IPS-NIHi7 (cell line): ENCODE measurements around the gene CC2D2B.
"Not testable (repeated sequence)": the region's sequence is repeated elsewhere in the genome, so short reads cannot be mapped to it uniquely, and the experiment has no call there.

Experiments
- DNase-seq: peaks from one replicate; pipeline ENCODE4 v3.0.0; 2012; ENCODE audit warnings: mixed read lengths; ENCODE audit errors: extremely low spot score

The CC2D2B gene, protein sequence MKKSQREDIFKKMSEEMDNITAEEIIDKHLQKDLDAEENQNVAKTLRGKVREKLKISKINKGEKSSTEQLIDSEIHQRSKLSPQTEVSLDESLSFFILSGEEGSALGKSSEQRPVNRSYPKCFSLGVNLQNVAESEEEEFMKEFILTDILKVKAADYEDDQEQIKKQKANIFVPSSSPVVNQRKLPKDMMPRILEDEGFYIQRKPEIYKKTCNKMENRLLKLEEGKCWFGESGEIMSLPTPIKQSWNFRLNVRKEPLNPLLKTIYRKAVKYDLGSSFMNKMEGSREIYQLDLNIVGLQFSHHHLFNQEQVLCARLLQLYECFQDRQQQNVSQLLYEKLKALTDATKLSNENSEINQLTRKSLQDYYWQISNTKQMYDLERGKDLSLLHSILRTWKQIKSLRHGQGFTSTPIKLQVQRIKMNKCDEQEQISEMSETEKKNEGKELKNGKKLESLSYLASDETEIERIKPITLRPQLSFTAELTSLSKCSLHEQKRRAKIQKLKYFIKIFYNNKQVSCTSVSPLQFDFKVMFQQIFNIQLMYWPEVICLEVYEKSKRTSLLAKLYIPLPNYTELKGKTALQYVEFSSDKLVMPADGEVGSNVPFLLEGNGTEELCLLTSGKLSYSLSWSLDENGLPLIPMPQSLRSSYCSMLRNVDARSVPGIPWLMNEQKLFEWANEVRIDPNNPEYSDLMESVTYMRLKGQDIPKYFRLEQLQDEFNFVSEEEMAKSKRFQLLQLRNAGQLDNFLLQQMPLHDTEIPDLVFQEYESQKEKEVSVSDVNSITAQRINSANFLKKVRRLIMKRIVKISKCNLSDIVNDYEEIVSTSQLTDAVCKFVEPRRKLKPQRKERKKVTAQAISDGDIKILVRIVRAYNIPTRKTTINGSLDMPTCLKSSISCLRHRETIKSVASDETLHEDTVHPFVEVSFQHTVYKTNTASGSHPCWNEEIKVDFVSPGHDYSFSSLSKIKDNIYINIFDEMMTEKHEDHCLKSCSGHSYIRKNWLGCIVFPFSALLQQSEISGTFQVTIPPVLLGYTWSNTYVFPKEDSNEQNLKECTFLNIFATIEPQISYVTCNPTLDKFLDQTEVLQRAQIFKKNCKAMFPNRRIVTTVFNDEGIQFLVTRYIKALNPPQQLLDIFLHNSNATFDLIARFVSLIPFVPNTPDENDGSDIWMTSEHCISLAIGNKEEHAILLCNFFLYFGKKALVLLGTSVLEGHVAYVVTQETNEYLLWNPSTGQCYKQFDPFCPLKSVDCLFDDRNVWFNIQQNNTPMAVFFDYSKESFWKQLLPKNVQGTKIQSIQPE (N-terminal part only)

DNA sequence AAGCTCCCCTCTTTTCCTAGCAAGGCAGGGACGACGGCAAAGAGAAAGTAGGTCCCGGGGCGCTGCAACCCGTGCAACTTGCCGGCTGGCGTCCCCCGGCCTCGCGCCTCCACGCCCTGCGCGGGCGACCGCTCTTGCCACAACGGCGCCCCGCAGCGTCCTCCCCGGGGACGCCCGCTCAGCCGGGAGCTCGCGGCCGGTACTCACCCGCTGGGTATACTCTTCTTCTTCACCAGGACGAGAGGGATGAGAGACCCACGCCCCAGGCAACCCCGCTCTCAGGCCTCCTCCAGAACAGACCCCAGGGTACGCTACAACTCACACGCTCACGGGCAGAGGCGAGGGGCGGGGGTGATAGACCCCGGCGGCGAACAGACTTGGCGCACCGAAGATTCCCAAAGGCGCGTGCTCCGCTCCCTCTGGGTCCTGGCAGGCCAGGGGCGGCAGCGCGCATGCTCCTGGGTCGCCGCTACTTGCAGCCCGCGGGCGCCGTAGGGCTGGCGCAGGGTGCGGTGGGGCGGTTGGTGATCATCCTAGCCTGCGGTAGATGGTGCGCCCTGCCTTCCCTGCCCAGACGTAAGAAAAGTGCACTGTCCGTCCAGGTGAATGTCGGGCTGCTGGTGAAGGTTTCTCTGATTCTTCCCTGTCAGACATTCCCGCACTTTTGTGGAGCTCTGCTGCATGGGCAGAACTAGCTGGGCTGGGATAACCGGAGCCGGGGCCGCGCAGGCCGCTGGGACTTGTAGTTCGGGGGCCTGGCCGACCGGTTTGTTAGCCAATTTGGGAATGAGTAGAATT is at the start of gene CC2D2B:
Gene CC2D2B (plus strand): TSS at position 520 of the 798 bp plus-strand sequence. CDS start 3,349 bp downstream, outside the sequence.
- DNase-seq: peak; percentile 97

DNA sequence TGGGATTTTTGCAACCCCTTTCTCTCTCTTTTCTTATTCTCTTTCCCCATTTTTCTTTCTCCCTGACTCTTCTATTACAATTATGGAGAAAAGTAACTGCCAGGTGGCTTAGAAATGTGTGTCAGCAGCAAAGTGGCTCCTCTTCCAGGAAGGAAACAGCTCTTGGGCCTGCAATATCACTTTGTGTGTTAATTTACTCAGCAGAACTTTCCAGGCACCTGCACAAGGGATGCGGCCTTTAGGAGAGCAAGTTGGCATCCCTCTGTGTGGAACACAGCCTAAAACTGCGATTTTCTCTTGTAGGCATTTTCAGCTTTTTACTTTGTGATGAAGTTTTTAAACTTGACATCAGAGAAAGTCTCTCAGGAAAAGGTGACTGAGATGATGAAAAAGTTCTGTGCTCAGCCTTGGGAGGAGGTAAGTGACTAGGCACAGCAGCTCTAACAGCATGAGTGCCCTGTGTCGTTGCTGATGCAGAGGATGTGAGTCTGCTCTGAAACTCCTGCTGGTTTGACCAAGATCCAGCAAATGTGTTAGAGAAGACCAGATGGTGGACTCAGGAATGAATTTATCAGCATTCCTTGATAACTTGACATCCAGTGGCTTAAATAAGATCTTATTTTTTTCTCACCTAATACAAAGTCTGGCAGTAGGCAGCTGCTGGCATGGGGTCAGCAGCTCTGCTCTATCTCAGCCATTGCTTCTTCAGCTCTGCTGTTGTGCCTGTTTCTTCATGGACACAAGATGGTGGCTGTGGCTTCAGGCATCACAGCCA is 47.4 kb upstream of the CC2D2B start:
- no peak for DNase-seq

DNA sequence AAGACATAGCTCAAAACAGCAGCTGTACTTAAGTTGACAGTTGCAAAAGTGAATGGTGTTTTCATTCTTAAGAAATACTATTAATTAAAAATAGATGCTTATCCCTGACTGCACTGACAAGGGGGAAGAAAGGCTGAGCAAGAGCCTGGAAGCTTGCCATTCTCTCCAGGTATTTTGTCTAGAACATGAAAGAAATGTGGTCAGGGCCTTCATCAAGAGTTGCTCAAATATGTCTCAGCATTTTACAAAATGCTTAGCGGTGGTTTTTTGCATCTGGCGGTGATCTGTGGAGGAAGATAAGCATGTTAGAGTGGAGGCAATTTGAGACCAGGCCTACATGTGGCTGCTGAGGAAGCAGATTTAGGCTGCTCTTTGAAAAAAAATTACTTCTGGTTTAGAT is 46.4 kb upstream of the CC2D2B start:
- no peak for DNase-seq

DNA sequence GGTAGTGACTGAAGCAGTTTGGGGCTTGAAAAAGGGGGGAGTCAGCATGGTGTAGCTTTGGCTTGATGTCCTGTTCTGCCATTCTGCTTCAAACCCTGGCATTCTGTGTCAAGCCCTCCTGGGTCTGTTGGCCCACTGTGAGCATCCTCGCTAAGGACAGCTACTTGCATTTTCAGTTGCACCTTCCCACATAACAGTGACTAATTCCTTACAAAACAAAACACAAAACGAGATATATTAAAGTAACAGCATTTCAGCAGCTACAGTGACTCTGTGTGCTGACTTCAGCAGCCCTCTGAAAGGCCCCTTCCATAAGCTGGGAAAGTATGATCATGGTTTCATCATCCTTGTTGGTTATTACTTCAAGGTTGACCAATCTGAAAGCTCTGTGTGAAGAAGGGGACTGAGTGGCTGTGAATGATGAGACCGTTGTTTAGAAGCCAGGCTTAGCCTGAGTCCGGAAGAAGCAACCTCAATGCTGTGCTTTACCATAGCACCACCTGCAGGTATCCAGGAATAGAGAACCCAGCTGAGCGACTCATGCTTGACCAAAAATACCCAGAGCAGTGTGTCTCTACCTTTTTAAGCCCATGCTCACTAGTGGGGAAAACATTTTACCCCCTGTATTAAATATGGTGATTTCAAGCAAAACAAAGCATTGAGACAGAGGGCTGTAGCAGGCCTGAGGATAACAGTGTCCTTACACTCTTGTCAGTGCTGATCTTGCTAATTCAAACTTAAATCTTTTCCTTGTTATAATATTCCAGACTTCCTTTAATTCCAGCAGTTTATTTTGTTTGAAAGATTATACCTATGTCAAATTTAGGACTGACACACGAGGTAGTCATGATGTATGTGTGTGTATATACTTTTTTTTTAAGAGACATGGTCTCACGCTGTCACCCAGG is 42.6 kb upstream of the CC2D2B start:
- DNase-seq: peak; percentile 87

- DNase-seq: no peak
These were observed 41.8 kb upstream of the CC2D2B start for GRCh38 chr10:95865814-95866466.

DNA sequence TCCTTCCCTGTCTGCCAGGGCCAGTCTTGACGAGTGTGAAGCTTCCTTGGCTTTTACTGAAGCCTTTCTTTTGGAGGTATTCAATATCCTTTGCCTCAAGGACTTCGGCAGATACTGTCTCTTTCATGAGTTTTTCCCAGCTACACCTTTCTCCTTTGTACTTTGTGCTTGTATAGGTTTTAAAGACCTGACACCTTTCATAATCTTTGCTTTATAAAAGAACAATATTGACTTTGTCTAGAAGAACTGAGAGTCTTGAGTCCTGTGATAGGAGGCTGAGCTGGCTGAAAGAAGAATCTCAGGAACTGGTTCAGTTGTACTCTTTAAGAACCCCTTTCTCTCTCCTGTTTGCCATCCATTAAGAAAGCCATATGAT is 41.3 kb upstream of the CC2D2B start:
- DNase-seq: no peak

DNA sequence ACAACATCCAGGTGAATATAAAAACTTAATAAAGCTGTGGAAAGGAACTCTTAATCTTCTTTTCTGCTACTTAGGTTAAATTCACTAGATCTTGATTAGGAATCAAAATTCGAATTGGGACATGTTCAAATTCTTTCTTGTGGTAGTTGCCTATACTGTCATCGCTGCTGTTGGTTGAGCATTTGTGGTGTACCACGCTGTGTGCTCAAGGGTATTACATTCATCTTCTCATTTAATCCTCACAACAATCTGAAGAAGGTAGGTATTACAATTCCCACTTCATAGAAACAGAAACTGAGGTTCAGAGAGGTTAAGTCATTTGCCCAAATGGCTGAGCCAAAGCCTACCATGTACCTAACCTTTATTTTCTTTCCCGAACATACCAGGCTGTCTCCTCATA is 39.9 kb upstream of the CC2D2B start:
- no peak for DNase-seq

GRCh38 chr10:95872158-95872711 is 35.5 kb upstream of the CC2D2B start:
- no peak for DNase-seq

DNA sequence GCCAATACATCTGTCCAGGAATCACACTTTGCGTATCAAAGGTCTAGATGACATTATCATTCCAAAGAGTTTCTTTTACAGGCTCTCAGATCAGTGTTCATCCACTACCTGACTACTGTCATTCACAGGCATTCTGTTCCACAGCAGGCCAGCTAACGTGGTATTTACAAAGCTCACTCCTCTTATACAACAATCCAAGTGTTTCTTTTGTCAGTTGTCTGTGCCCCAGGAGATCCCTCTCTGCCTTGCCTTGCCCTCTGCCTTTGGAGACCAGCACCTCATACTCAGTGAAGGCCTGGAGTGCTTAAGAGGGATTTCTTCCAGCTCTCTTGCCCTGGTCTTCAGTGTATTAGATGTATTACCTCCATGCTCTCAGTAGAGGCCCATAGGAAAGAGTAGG is 34.6 kb upstream of the CC2D2B start:
- DNase-seq: no peak

DNA sequence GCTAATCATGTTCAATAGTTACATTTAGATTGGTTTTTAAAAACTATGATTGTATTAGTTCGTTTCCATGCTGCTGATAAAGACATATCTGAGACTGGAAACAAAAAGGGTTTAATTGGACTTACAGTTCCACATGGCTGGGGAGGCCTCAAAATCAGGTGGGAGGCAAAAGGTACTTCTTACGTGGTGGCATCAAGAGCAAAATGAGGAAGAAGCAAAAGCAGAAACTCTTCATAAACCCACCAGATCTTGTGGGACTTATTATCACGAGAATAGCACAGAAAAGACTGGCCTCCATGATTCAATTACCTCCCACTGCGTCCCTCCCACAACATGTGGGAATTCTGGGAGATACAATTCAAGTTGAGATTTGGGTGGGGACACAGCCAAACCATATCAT is 34.1 kb upstream of the CC2D2B start:
- DNase-seq: no peak

DNA sequence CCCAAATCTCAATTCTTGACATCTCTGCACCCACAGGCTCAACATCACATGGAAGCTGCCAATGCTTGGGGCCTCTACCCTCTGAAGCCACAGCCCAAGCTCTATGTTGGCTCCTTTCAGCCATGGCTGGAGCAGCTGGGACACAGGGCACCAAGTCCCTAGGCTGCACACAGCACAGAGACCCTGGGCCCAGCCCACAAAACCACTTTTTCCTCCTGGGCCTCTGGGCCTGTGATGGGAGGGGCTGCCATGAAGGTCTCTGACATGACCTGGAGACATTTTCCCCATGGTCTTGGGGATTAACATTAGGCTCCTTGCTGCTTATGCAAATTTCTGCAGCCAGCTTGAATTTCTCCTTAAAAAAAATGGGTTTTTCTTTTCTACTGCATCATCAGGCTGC is 33.0 kb upstream of the CC2D2B start:
- DNase-seq: not testable (repeated sequence)

GRCh38 chr10:95876756-95877155 is 31.0 kb upstream of the CC2D2B start:
- DNase-seq: no peak

DNA sequence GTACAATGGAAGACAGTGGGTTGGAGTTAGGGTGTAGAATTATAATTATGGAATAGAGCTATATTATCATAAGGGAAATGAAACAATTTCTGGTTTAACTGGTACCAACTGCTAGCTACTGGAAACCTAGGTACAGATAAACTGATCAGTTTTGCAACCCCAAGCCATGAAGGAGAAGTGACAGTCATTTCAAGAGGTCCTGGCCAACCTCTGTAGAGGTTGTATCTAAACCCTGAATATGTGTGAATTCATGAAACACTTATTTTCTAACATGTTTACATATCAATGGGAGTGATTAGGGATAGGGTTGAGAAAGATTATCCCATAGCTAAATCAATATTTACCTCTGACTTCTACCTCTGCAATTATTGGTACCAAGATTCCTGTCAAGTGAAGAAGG is 29.9 kb upstream of the CC2D2B start:
- no peak for DNase-seq

GRCh38 chr10:95880704-95881103 is 27.1 kb upstream of the CC2D2B start:
- DNase-seq: no peak

- no peak for DNase-seq
These were observed 26.5 kb upstream of the CC2D2B start for GRCh38 chr10:95881316-95881715.

- no peak for DNase-seq
These were observed 17.9 kb upstream of the CC2D2B start for GRCh38 chr10:95889830-95890229.

- no peak for DNase-seq
These were observed 11.5 kb upstream of the CC2D2B start for GRCh38 chr10:95896071-95896850.
